ENCODE data around the gene MGLL. TPM values are rescaled to one million over a fixed set of nuclear protein-coding genes. Genes with fewer than 3 reads are reported as not detected.

Gene MGLL
- total RNA-seq, 4 donors from 2014 or later = 26.5 to 50.2 (median 43.8) TPM

DNA sequence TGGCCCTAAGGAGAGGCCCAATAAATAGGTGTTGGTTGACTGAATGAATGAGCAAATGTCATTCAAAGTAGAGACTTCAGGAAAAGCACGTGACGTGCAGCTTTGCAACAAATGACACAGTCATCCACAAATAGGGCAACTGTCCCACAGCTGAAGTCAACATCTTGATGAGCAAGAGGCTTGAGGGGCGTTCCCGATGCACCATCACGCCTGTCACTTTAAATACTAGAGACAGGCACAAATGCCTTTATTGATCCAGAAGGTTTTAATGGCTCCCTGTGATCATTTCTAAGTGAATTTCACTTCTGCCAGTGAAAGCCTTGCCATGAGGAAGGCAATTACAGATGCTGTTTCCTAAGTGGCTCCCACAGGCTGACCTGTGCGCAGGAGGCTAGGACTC, 105.9 kb downstream of the MGLL start:
- Histone ChIP-seq H3K27ac (peak overlapping the region in 3 of 4 donors; percentile 29 to 71 (median 54)), H3K4me3 (no peak overlapping the region), H3K27me3 (no peaks in the 10 kb centered on the region), H3K4me1 (peaks cover 25 to 57% of the 10 kb centered on the region in 2 donors), H3K36me3 (peaks cover 0 to 23% of the 10 kb centered on the region in 2 donors), H3K9me3 (no peaks in the 10 kb centered on the region)
- TF ChIP-seq, protein P1, sequence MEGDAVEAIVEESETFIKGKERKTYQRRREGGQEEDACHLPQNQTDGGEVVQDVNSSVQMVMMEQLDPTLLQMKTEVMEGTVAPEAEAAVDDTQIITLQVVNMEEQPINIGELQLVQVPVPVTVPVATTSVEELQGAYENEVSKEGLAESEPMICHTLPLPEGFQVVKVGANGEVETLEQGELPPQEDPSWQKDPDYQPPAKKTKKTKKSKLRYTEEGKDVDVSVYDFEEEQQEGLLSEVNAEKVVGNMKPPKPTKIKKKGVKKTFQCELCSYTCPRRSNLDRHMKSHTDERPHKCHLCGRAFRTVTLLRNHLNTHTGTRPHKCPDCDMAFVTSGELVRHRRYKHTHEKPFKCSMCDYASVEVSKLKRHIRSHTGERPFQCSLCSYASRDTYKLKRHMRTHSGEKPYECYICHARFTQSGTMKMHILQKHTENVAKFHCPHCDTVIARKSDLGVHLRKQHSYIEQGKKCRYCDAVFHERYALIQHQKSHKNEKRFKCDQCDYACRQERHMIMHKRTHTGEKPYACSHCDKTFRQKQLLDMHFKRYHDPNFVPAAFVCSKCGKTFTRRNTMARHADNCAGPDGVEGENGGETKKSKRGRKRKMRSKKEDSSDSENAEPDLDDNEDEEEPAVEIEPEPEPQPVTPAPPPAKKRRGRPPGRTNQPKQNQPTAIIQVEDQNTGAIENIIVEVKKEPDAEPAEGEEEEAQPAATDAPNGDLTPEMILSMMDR (IDR thresholded peaks at IDR 0.05 in 4 of 5, conservative IDR thresholded peaks at IDR 0.05 in 1 of 5) = no peak
- ATAC-seq (no peak), DNase-seq (no peak)
- in situ Hi-C loops (cut with MboI; ENCODE audit: low sequenced_read_pairs in 4 of 4) (no loop called here), intact Hi-C loops (cut with DNase I; ENCODE audit: low total_unique reads) (no loop called here)

DNA sequence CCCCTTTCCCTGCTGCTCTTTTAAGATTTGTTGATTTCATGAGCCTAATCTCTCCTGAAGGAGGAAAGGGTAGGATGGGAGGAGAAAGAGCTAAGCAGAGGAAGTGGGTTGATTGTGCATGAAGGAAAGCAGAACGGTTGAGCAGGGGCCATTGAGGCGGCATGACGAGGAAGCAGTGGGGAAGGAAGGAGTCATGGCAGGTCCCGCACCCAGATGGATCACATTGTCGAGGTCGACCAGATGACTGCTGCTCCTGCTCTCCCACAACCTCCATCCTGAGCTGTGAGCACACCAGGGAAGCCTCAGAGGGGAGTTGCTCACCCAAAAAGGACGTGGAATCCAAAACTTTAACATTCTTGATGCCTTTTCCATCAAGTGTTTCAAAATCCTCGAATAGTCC, 106.8 kb downstream of the MGLL start:
- H3K27ac ChIP-seq = peak overlapping the region in 3 of 4 donors; percentile 62 to 89 (median 71)
- ATAC-seq (no peak), DNase-seq (no peak)
- H3K4me3 ChIP-seq = no peak overlapping the region
- no peaks in the 10 kb centered on the region for H3K9me3 ChIP-seq
- intact Hi-C loops (cut with DNase I; ENCODE audit: low total_unique reads) (no loop called here), in situ Hi-C loops (cut with MboI; ENCODE audit: low sequenced_read_pairs in 4 of 4) (no loop called here)
- no peaks in the 10 kb centered on the region for H3K27me3 ChIP-seq
- peaks cover 0 to 17% of the 10 kb centered on the region in 2 donors for H3K36me3 ChIP-seq
- no peak for TF ChIP-seq POLR2A (IDR thresholded peaks at IDR 0.05)
- TF ChIP-seq, protein P1 (IDR thresholded peaks at IDR 0.05 in 4 of 5, conservative IDR thresholded peaks at IDR 0.05 in 1 of 5) = no peak
- peaks cover 32 to 63% of the 10 kb centered on the region in 2 donors for H3K4me1 ChIP-seq

DNA sequence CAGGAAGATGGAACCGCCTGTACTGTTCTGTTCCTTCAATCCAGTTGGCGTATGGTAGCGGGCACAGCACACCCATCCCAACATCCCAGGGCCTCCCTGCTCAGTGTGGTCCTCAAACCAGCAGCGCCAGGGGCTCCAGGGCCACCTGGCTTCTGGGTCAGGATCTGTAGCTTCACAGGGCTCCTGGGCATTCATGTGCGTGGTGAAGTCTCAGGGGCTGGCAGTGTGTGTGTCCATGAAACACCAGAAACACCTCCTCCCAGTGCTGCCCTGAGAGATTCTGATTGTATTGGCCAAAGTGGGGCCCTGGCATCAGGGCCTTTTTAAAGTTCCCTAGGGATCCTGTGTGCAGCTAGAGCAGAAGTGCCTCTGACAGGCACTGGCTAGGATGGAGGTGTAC, 107.4 kb downstream of the MGLL start:
- no peak for TF ChIP-seq POLR2A (IDR thresholded peaks at IDR 0.05)
- TF ChIP-seq, protein P1 (IDR thresholded peaks at IDR 0.05 in 4 of 5, conservative IDR thresholded peaks at IDR 0.05 in 1 of 5) = no peak
- intact Hi-C loops (cut with DNase I; ENCODE audit: low total_unique reads) = no loop called here
- in situ Hi-C loops (cut with MboI; ENCODE audit: low sequenced_read_pairs in 4 of 4) = no loop called here
- Histone ChIP-seq H3K27me3 (no peaks in the 10 kb centered on the region), H3K36me3 (peaks cover 0 to 12% of the 10 kb centered on the region in 2 donors), H3K9me3 (no peaks in the 10 kb centered on the region), H3K27ac (peak overlapping the region in 3 of 4 donors; percentile 62 to 89 (median 71)), H3K4me3 (no peak overlapping the region), H3K4me1 (peaks cover 32 to 69% of the 10 kb centered on the region in 2 donors)
- no peak for ATAC-seq
- no peak for DNase-seq

DNA sequence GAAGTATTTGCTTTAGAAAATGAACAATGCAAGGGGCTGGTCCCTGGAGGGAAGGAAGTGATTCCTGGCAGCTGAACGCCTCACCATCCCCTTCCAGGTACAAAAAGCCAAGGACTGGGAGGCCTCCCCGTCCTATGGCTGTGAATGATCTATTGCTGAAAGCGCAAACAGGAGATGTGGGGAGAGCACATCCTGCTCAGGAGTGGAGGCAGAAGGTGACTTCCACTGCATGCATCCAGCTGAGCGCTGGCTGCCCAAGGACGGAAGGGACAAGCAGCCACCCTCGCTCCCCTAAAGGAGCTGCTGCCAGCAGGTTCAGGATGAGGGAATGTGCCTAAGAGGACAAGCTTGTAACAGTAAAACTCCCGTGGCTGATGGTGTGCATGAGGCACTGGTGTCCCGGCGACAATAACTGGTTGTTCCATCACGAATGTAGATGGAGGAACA, 108.2 kb downstream of the MGLL start:
- Histone ChIP-seq H3K36me3 (peaks cover 0 to 5% of the 10 kb centered on the region in 2 donors), H3K9me3 (no peaks in the 10 kb centered on the region), H3K27me3 (no peaks in the 10 kb centered on the region), H3K4me3 (no peak overlapping the region), H3K27ac (peak overlapping the region in 3 of 4 donors; percentile 62 to 89 (median 71)), H3K4me1 (peaks cover 32 to 76% of the 10 kb centered on the region in 2 donors)
- in situ Hi-C loops (cut with MboI; ENCODE audit: low sequenced_read_pairs in 4 of 4) = no loop called here
- DNase-seq (no peak), ATAC-seq (peak; percentile 27 to 31)
- TF ChIP-seq, protein P1 (IDR thresholded peaks at IDR 0.05 in 4 of 5, conservative IDR thresholded peaks at IDR 0.05 in 1 of 5) = no peak
- no peak for TF ChIP-seq POLR2A (IDR thresholded peaks at IDR 0.05)
- intact Hi-C loops (cut with DNase I; ENCODE audit: low total_unique reads) = no loop called here

Measured in gastrocnemius medialis (tissue), 4 donors.